GM12874 (cell line): Measurements from ENCODE around the gene OGFOD1.

Experiments used
- TF ChIP-seq, protein P1 (sequence below): IDR thresholded peaks from 2 replicates; pipeline ENCODE4 v1.5.1; 2011; ENCODE audit warnings: low read depth, mild to moderate bottlenecking, control low read depth, low read length, moderate library complexity; ENCODE audit not compliant: insufficient read depth

OGFOD1 gene

DNA sequence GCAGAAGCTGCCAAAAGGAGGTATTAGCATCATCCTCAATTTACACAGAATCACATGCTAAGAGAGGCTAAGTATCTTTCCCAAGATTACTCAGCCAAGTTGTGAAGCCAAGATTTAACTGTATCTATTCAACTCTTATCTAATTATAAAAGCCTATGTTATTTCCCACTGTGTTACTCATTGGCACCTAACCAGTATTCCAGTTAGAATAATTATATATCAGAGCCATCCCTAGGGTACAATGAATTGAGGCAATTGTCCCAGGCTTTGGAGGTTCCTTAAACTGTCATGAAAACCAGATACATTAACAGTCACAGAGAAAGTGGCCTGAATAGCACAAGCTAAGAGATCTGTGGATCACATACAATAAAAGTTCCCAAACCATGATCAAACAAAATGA is 15.1 kb upstream of the OGFOD1 start:
- TF ChIP-seq, protein P1, sequence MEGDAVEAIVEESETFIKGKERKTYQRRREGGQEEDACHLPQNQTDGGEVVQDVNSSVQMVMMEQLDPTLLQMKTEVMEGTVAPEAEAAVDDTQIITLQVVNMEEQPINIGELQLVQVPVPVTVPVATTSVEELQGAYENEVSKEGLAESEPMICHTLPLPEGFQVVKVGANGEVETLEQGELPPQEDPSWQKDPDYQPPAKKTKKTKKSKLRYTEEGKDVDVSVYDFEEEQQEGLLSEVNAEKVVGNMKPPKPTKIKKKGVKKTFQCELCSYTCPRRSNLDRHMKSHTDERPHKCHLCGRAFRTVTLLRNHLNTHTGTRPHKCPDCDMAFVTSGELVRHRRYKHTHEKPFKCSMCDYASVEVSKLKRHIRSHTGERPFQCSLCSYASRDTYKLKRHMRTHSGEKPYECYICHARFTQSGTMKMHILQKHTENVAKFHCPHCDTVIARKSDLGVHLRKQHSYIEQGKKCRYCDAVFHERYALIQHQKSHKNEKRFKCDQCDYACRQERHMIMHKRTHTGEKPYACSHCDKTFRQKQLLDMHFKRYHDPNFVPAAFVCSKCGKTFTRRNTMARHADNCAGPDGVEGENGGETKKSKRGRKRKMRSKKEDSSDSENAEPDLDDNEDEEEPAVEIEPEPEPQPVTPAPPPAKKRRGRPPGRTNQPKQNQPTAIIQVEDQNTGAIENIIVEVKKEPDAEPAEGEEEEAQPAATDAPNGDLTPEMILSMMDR, result no peak

DNA sequence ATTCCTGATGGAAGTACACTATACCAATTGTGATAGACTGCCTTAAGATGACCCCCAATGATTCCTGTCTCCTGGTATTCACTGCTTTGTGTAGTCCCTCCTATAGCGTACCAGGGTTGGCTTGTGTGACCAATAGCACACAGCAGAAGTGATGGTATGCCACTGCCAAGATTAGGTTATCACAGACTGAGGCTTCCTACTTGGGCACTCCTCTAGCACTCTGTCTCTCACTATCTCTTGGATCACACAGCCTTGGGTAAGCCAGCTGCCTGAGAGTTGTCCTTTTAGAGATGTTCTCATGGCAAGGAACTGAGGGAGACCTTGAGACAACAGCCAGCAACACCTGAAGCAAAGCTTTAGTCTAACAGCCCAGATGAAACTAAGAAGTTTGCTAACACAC is 13.3 kb upstream of the OGFOD1 start:
- TF ChIP-seq, protein P1, result no peak

DNA sequence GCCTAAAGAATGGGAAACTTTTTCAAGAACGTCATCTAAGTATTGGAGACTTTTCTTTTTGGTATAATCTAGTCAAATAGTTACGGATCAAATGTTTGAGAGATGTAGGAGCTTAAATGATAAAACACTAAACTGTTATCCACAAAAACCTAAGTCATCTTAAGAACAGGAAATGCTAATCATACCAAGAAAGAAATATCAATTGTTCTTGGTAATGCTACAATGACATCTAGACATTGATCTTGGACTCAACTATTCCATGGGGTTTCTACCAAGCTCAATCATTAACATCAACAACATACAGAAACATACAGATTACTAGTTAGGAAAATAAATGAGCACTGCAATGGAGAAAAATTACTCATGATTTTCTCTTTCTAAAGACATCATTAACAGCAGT is 4.1 kb upstream of the OGFOD1 start:
- TF ChIP-seq, protein P1, result no peak

DNA sequence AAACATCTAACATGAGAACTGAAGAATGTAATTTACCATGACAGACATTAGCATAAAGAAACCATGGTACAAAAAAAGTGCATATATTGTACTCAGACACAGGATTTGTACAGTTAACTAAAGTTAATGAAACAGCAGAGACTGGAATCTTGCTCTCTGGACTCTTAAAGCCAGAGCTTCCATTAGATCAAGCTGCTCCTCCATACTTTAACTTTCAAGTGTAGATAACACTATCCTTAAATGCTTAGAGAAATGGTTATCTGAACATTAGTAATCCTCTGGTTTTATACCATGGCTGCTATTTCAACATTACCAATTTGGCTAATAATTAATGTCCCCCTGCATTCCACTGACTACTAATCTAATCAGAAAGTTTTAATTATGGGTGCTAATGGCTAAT is 3.3 kb upstream of the OGFOD1 start:
- TF ChIP-seq, protein P1, result no peak

DNA sequence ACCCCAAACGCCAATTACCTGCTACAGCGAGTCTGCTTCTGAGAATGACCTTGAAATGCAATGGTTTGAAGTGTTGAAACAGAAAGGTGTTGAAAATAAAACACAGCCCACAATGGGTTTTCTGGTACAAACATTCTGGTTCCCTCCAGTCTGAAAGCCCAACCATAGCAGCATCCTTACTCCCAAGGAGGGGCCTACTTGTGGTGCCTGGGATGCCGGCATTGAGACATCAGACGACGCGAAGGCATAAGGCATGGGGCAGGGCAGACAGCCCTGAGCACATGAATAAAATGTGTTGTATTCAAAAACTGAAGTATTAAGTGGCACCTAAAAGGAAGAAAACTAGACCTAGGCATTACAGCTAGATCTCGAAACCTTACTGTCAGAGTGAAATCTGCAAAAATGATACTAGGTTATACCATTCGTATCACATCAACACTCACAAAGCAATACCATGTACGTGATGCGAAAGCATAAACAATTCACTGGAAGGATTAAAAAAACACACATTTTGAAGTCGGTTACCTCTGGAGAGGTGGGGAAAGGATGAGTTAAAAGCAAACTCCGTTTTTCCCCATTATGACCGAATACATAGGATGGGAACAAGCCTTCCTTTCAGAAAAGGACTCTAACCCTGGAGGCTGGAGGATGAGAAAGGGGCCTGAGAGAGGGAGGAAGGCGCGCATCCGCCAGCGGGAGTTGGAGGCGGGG is 924 bp upstream of the OGFOD1 start:
- TF ChIP-seq, protein P1, result no peak

DNA sequence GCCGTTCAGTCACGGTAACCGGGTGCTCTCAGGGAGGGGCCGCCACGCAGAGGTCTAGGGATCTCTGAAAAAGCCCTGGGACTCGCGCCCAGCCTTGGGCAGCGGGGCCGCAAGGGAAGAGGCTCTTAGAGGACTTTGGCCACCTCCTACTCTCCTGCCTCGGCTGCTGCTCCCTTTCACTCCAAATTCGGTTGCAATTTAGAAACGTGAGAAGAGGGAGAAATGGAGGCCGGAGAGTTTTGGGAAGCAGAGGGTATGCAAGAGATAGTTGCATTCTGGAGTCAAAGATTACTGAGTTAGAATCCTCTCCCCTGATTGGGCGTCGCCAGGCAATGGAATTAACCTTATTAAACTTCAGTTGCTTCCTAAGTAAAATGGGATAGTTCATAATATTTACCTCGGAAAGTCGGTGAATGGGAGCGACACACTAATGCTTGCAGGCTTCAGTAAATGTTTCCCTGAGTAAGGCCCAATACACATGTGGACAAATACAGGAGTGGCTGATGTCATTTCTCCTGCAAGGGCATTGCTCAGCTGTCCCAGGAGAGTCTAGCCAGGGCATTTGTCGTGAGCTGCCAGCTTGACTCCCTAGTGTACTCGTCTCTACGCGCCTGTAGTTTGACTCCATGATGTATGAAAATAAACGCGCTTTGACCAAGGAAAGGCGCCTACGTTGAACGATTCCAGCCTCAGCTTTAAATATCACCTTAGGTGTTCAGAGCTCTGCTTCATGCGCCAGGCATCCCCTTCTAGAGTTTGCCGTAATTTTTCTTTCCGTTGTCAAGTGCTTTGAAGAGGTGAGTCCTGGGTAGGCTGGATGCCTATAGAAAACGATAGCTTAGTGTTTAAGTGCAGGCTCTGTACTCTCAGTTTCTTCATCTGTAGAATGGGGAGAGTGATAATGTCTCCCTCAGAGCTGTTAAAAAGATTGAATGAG is 667 bp downstream of the OGFOD1 start:
- TF ChIP-seq, protein P1, result no peak

DNA sequence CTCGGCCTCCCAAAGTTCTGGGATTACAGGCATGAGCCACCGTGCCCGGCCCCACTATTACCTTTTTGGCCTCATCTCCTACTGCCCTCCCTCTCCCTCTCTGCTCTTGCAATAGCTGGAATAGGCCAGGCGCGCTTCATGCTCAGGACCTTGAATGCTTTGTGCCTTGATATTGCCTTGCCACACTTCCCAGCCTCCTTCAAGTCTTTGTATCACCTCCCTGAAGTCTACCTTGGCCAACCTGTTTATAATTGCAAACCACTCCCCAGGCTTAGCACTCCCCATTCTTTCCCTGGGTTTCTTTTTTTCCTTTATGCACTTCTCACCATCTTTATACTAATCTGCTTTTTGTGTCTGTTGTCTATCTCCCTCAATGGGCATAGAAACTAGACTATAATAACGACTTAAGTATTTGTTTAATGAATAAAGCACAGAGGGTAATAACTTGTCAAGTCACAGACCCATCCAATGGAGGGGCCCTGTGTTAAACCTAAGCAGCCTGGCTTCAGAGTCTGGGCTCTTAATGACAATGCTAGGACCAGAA is 6.6 kb downstream of the OGFOD1 start:
- TF ChIP-seq, protein P1, result no peak
